Measurements from ENCODE around the gene BRD4. TPM values are rescaled to one million over a fixed set of nuclear protein-coding genes. Genes with fewer than 3 reads are reported as not detected.

BRD4 gene
- total RNA-seq, 2 donors from 2014 or later, result 45.6 to 76.0 TPM

DNA sequence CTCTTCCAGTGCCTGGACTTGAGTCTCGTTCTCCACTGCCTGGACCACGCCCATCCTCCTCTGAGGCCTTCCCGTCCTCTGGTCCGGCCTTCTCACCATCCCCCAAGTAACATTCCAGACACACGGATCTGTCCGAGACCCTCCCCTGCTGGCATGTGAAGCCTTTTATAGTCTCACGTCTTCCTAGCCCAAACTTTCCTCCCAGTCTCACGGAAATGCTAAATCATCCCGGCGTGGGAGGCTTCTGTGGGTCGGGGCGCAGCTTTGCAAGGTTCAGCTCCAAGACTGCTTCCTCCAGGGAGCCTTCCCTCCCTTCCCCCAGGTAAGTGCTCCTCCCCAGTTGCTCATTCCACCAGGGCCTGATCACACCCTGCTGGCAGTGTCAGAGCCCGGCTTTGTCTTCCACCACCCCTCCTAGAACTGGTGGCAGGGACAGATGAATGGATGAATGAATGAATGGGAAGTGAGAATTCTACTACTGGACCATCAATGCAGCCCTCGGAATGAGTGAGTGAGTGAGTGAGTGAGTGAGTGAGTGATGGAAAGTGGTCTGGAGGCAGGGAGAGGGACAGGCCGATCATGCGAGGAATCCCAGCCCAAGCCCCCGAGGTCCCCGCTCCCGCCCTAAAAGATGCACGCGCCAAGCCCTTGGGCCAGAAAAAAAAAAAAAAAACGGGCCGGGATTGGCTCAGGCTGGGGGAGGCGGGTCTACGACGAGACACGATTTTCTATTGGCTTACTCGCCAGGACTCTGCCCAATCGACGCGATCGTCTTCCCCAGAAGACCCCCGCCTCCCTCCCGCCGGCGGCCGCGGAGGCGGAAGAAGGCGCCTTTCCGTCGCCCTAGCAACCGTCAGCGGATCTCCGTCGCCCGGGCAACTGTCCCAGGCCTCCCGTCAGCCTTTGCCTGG is 109.3 kb downstream of the BRD4 start:
- intact Hi-C loops (cut with DNase I), result no loop called here
- WGBS, result 2% methylated on average over 48 of the region's 48 CpGs
- Histone ChIP-seq H3K4me1 (replicated peaks) (peaks cover 4% of the 10 kb centered on the region), H3K9me3 (no peaks in the 10 kb centered on the region), H3K36me3 (no peaks in the 10 kb centered on the region), H3K27me3 (replicated peaks; ENCODE audit: insufficient read depth) (no peaks in the 10 kb centered on the region), H3K27ac (peak overlapping the region in 1 of 2 donors; percentile 53), H3K4me3 (peak overlapping the region; percentile 38 to 52)
- TF ChIP-seq POLR2A (IDR thresholded peaks at IDR 0.05) (no peak), POLR2AphosphoS5 (IDR thresholded peaks at IDR 0.05) (peak; percentile 68)
- TF ChIP-seq, protein P1, sequence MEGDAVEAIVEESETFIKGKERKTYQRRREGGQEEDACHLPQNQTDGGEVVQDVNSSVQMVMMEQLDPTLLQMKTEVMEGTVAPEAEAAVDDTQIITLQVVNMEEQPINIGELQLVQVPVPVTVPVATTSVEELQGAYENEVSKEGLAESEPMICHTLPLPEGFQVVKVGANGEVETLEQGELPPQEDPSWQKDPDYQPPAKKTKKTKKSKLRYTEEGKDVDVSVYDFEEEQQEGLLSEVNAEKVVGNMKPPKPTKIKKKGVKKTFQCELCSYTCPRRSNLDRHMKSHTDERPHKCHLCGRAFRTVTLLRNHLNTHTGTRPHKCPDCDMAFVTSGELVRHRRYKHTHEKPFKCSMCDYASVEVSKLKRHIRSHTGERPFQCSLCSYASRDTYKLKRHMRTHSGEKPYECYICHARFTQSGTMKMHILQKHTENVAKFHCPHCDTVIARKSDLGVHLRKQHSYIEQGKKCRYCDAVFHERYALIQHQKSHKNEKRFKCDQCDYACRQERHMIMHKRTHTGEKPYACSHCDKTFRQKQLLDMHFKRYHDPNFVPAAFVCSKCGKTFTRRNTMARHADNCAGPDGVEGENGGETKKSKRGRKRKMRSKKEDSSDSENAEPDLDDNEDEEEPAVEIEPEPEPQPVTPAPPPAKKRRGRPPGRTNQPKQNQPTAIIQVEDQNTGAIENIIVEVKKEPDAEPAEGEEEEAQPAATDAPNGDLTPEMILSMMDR (IDR thresholded peaks at IDR 0.05), result no peak
- peak; percentile 86 for DNase-seq (ENCODE audit: low spot score)

DNA sequence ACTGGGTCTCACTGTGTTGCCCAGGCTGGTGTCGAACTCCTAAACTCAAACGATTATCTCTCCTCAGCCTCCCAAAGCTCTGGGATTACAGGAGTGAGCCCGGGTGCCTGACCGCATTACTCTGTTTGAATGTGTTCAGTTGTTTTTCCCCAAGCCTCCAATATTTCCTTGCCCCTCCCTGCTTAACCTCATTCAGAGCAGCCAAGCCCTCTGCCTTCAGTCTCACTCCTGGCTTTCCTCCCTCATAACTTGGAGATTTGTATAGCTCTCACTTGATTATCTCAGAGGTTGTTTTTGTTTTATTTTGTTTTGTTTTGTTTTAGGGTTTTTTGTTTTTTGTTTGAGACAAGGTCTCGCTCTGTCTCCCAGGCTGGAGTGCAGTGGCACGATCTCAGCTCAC is 111.5 kb downstream of the BRD4 start:
- 82% methylated on average over 6 of the region's 6 CpGs for WGBS
- H3K4me3 ChIP-seq, result no peak overlapping the region
- no peaks in the 10 kb centered on the region for H3K36me3 ChIP-seq
- no peaks in the 10 kb centered on the region for H3K27me3 ChIP-seq (replicated peaks; ENCODE audit: insufficient read depth)
- H3K9me3 ChIP-seq, result no peaks in the 10 kb centered on the region
- TF ChIP-seq POLR2AphosphoS5 (IDR thresholded peaks at IDR 0.05) (no peak), POLR2A (IDR thresholded peaks at IDR 0.05) (no peak)
- TF ChIP-seq, protein P1 (IDR thresholded peaks at IDR 0.05), result no peak
- H3K27ac ChIP-seq, result no peak overlapping the region
- intact Hi-C loops (cut with DNase I), result no loop called here
- peaks cover 4% of the 10 kb centered on the region for H3K4me1 ChIP-seq (replicated peaks)
- no peak for DNase-seq (ENCODE audit: low spot score)

DNA sequence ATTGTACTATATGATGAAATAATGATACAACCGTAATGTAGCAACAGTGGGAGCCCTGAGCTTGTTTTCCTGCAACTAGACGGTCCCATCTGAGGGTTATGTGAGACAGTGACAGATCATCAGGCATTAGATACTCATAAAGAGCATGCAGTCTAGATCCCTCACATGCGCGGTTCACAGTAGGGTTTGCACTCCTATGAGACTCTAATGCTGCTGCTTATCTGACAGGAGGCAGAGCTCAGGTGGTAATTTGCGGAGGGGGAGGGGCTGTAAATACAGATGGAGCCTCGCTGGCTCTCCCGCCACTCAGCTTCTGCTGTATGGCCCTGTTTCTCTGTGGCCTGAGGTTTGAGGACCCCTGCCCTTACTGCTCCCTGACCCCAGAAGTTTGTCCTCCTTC is 113.8 kb downstream of the BRD4 start:
- no peak overlapping the region for H3K27ac ChIP-seq
- TF ChIP-seq POLR2AphosphoS5 (IDR thresholded peaks at IDR 0.05), result no peak
- no peak for TF ChIP-seq POLR2A (IDR thresholded peaks at IDR 0.05)
- TF ChIP-seq, protein P1 (IDR thresholded peaks at IDR 0.05), result no peak
- no peaks in the 10 kb centered on the region for H3K9me3 ChIP-seq
- H3K4me1 ChIP-seq (replicated peaks), result peaks cover under 1% of the 10 kb centered on the region
- WGBS, result 78% methylated on average over 7 of the region's 7 CpGs
- H3K36me3 ChIP-seq, result no peaks in the 10 kb centered on the region
- DNase-seq (ENCODE audit: low spot score), result no peak
- no peak overlapping the region for H3K4me3 ChIP-seq
- intact Hi-C loops (cut with DNase I), result no loop called here
- no peaks in the 10 kb centered on the region for H3K27me3 ChIP-seq (replicated peaks; ENCODE audit: insufficient read depth)

DNA sequence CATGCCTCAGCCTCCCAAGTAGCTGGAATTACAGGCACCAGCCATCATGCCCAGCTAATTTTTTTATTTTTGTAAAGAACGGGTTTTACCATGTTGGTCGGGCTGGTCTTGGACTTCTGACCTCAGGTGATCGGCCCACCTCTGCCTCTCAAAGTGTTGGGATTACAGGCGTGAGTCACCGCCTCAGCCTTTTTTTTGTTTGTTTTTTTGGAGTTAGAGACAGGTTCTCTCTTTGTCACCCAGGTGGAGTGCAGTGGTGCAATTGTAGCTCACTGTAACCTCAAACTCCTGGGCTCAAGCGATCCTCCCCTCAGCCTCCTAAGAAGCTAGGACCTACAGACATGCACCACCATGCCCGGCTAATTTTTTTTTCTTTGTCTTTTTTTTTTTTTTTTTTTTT is 116.0 kb downstream of the BRD4 start:
- Histone ChIP-seq H3K27me3 (replicated peaks; ENCODE audit: insufficient read depth) (no peaks in the 10 kb centered on the region), H3K36me3 (no peaks in the 10 kb centered on the region), H3K9me3 (no peaks in the 10 kb centered on the region), H3K4me3 (no peak overlapping the region), H3K27ac (no peak overlapping the region), H3K4me1 (replicated peaks) (no peaks in the 10 kb centered on the region)
- TF ChIP-seq, protein P1 (IDR thresholded peaks at IDR 0.05), result no peak
- no peak for TF ChIP-seq POLR2AphosphoS5 (IDR thresholded peaks at IDR 0.05)
- TF ChIP-seq POLR2A (IDR thresholded peaks at IDR 0.05), result no peak
- no peak for DNase-seq (ENCODE audit: low spot score)
- WGBS, result 57% methylated on average over 7 of the region's 7 CpGs
- intact Hi-C loops (cut with DNase I), result no loop called here

Data from prostate gland (tissue), 2 donors.